Caco-2 (cell line): ENCODE results near the gene GALNT18. TPM values are rescaled to one million over a fixed set of nuclear protein-coding genes. Genes with fewer than 3 reads are reported as not detected.

Experiments used
- BruUV-seq: library from RNA; stranded (reverse); fragments of 400-500 nt; replicated peaks from 2 replicates; lab custom pipeline; 2021; lab: Mats Ljungman, UMichigan
- CTCF ChIA-PET: fragments of 300-600 bp; sonication (Branson Sonifier 250); formaldehyde crosslinking; loops from one replicate; lab custom pipeline; 2022; ENCODE audit warnings: antibody characterized with exemption; lab: Charles Lee
- POLR2A ChIA-PET: fragments of 300-600 bp; sonication (Branson Sonifier 250); formaldehyde crosslinking; loops from one replicate; lab custom pipeline; 2022; ENCODE audit warnings: antibody characterized with exemption; lab: Charles Lee
- DNase-seq, 2 experiments: peaks; one replicate each; pipeline versions ENCODE4 v3.0.0 to v3.0.0-alpha.2; 2020 to 2022
- H3K27me3 ChIP-seq: replicated peaks from 2 replicates; pipeline ENCODE4 v1.6.0; 2011; ENCODE audit warnings: low read length; ENCODE audit not compliant: control insufficient read depth, insufficient read depth
- H3K36me3 ChIP-seq: 2 replicates; pipeline ENCODE4 v1.5.1; 2011; ENCODE audit warnings: low read length; ENCODE audit not compliant: control insufficient read depth, insufficient read depth
- H3K4me1 ChIP-seq: fragments of 250-450 bp; sonication (Bioruptor Pico); 2 replicates; pipeline ENCODE4 v1.5.1; 2020; ENCODE audit warnings: mild to moderate bottlenecking
- H3K4me3 ChIP-seq: 2 replicates; pipeline ENCODE4 v1.5.1; 2011; ENCODE audit warnings: low read depth, mild to moderate bottlenecking, control low read depth, low read length
- H3K9me3 ChIP-seq: fragments of 250-450 bp; sonication (Bioruptor Pico); 2 replicates; pipeline ENCODE4 v1.5.1; 2020; ENCODE audit warnings: mild to moderate bottlenecking, moderate library complexity
- H3K27ac Mint-ChIP-seq: one replicate; pipeline ENCODE4 v1.8.0; 2022; ENCODE audit warnings: mixed read lengths; ENCODE audit not compliant: unreplicated experiment
- H3K27me3 Mint-ChIP-seq: one replicate; pipeline ENCODE4 v1.8.0; 2022; ENCODE audit warnings: mixed read lengths; ENCODE audit not compliant: insufficient read depth, unreplicated experiment
- H3K36me3 Mint-ChIP-seq: one replicate; pipeline ENCODE4 v1.8.0; 2022; ENCODE audit warnings: mild to moderate bottlenecking, mixed read lengths; ENCODE audit not compliant: insufficient read depth, unreplicated experiment
- H3K4me1 Mint-ChIP-seq: one replicate; pipeline ENCODE4 v1.8.0; 2022; ENCODE audit warnings: low read depth, mixed read lengths; ENCODE audit not compliant: unreplicated experiment
- H3K4me3 Mint-ChIP-seq: one replicate; pipeline ENCODE4 v1.8.0; 2022; ENCODE audit warnings: mild to moderate bottlenecking, moderate library complexity, mixed read lengths; ENCODE audit not compliant: unreplicated experiment
- H3K9me3 Mint-ChIP-seq: one replicate; pipeline ENCODE4 v1.8.0; 2022; ENCODE audit warnings: mixed read lengths; ENCODE audit not compliant: unreplicated experiment
- intact Hi-C: fragments of 100-400 bp; cut with micrococcal nuclease; formaldehyde crosslinking; loops from one replicate; pipeline ENCODE4 v1.10.0; 2022; ENCODE audit not compliant: unreplicated experiment
- total RNA-seq: library from RNA; stranded (reverse); gene quantifications from 2 replicates; pipeline ENCODE4 v1.2.3, GENCODE V29; 2022
- TF ChIP-seq, protein P1 (sequence below), 2 experiments: fragments of 200-600 bp in 1 of 2; IDR thresholded peaks; 1 replicate in 1 of 2; 2 replicates in 1 of 2; pipeline versions ENCODE4 v1.5.1 to v1.8.0; 2011 to 2022; ENCODE audit warnings: antibody characterized with exemption in 1 of 2, control low read depth in 1 of 2, inconsistent platforms in 1 of 2, low read depth in 1 of 2, low read length in 1 of 2, mild to moderate bottlenecking in 1 of 2, moderate library complexity in 1 of 2; ENCODE audit not compliant: insufficient read depth in 1 of 2, severe bottlenecking in 1 of 2, unreplicated experiment in 1 of 2

The GALNT18 gene
- total RNA-seq, 1 experiment from 2014 or later: 0.43 TPM

DNA sequence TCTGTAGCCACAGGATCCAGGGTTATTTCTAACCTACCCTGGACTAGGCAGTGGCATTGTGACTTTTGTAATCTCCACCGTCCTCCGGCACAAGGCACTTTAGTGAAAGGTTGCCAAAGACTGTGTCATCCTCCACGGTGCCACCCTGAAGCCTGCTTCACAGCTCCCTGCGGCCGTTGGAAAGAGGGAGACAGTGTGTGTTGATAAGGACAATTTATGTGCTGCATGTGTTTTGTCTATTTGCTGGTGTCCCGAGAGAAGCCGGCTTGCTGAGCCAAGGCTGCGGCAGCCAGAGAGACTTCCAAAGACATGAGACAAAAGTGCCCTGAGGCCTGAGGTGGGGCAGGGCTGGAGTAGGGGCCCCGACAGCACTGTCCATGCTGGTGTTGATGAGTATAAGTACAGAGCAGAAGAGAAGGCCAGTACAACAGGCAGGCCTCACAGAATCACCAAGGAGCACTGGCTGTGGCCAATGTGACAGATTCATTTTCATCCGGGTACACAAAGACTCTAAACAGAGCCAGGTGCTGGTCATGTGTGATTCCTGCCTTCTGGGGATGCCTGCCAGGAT, 40.9 kb downstream of the GALNT18 start:
- H3K27me3 ChIP-seq: no peaks in the 10 kb centered on the region
- no peaks in the 10 kb centered on the region for H3K36me3 ChIP-seq
- Mint-ChIP-seq H3K27ac (no peak overlapping the region), H3K4me1 (peaks cover 9% of the 10 kb centered on the region), H3K9me3 (no peaks in the 10 kb centered on the region), H3K27me3 (peaks cover 14% of the 10 kb centered on the region), H3K4me3 (no peak overlapping the region), H3K36me3 (no peaks in the 10 kb centered on the region)
- ChIA-PET CTCF (no interaction called here), POLR2A (no interaction called here)
- intact Hi-C loops: no loop called here
- TF ChIP-seq, protein P1, sequence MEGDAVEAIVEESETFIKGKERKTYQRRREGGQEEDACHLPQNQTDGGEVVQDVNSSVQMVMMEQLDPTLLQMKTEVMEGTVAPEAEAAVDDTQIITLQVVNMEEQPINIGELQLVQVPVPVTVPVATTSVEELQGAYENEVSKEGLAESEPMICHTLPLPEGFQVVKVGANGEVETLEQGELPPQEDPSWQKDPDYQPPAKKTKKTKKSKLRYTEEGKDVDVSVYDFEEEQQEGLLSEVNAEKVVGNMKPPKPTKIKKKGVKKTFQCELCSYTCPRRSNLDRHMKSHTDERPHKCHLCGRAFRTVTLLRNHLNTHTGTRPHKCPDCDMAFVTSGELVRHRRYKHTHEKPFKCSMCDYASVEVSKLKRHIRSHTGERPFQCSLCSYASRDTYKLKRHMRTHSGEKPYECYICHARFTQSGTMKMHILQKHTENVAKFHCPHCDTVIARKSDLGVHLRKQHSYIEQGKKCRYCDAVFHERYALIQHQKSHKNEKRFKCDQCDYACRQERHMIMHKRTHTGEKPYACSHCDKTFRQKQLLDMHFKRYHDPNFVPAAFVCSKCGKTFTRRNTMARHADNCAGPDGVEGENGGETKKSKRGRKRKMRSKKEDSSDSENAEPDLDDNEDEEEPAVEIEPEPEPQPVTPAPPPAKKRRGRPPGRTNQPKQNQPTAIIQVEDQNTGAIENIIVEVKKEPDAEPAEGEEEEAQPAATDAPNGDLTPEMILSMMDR (IDR thresholded peaks at IDR 0.05; ENCODE audit: insufficient read depth in 1 of 2, low read depth in 1 of 2, low read length in 1 of 2, severe bottlenecking in 1 of 2, unreplicated experiment in 1 of 2): no peak
- no peaks in the 10 kb centered on the region for H3K4me1 ChIP-seq
- no peak overlapping the region for H3K4me3 ChIP-seq
- DNase-seq: no peak
- no peaks in the 10 kb centered on the region for H3K9me3 ChIP-seq
- no TSS peak for BruUV-seq

DNA sequence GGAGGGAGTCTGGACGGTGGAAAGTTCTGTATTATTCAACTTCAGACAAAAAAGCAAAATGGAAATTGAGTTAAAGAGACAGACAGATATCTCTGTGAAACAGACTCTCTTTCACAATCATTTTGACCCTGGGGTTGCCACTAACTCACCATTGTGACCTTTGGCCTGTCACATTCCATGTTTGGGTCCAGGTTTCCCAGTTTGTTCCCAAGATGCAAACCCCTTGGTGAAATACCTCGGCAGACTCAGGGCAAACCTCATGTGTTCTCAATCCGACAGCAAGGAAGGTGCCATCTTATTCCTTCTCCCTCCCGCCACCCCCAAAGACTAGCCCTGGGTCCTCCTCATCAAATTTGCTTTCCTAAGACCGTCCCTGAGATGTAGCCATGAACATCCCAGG, 41.8 kb downstream of the GALNT18 start:
- H3K36me3 ChIP-seq: no peaks in the 10 kb centered on the region
- H3K4me1 ChIP-seq: no peaks in the 10 kb centered on the region
- no peak overlapping the region for H3K4me3 ChIP-seq
- Mint-ChIP-seq H3K27me3 (peaks cover 16% of the 10 kb centered on the region), H3K9me3 (no peaks in the 10 kb centered on the region), H3K27ac (no peak overlapping the region), H3K4me3 (no peak overlapping the region), H3K4me1 (peaks cover 9% of the 10 kb centered on the region), H3K36me3 (no peaks in the 10 kb centered on the region)
- no peak for DNase-seq
- no peaks in the 10 kb centered on the region for H3K9me3 ChIP-seq
- TF ChIP-seq, protein P1 (IDR thresholded peaks at IDR 0.05; ENCODE audit: insufficient read depth in 1 of 2, low read depth in 1 of 2, low read length in 1 of 2, severe bottlenecking in 1 of 2, unreplicated experiment in 1 of 2): no peak
- POLR2A ChIA-PET: no interaction called here
- intact Hi-C loops: no loop called here
- BruUV-seq: no TSS peak
- CTCF ChIA-PET: no interaction called here
- no peaks in the 10 kb centered on the region for H3K27me3 ChIP-seq

GRCh38 chr11:11579012-11579988, 42.5 kb downstream of the GALNT18 start:
- no TSS peak for BruUV-seq
- H3K9me3 ChIP-seq: no peaks in the 10 kb centered on the region
- H3K36me3 ChIP-seq: no peaks in the 10 kb centered on the region
- H3K4me3 ChIP-seq: no peak overlapping the region
- intact Hi-C loops: no loop called here
- Mint-ChIP-seq H3K27ac (no peak overlapping the region), H3K4me3 (no peak overlapping the region), H3K9me3 (no peaks in the 10 kb centered on the region), H3K4me1 (peaks cover 8% of the 10 kb centered on the region), H3K36me3 (no peaks in the 10 kb centered on the region), H3K27me3 (peaks cover 16% of the 10 kb centered on the region)
- ChIA-PET CTCF (no interaction called here), POLR2A (no interaction called here)
- TF ChIP-seq, protein P1 (IDR thresholded peaks at IDR 0.05; ENCODE audit: insufficient read depth in 1 of 2, low read depth in 1 of 2, low read length in 1 of 2, severe bottlenecking in 1 of 2, unreplicated experiment in 1 of 2): no peak
- no peaks in the 10 kb centered on the region for H3K27me3 ChIP-seq
- no peak for DNase-seq
- no peaks in the 10 kb centered on the region for H3K4me1 ChIP-seq
